Mucosa of descending colon (tissue), 3 donors: ENCODE data around the gene SLC22A12. TPM values are rescaled to one million over a fixed set of nuclear protein-coding genes. Genes with fewer than 3 reads are reported as not detected.

ENCODE experiments used
- ATAC-seq: fragments of 200-7000 bp; cut with Tn5 transposase; one replicate; pipeline ENCODE4 v1.9.1; 2020; ENCODE audit warnings: mild to moderate bottlenecking, moderate library complexity
- DNase-seq, 3 donors: peaks; one replicate each; pipeline ENCODE4 v3.0.0-alpha.2; 2020
- H3K36me3 ChIP-seq: fragments of 200-600 bp; one replicate; pipeline ENCODE4 v1.8.0; 2021; ENCODE audit warnings: low read depth, mild to moderate bottlenecking
- H3K4me1 ChIP-seq: fragments of 200-600 bp; one replicate; pipeline ENCODE4 v1.8.0; 2021; ENCODE audit warnings: low read depth, mild to moderate bottlenecking
- H3K4me3 ChIP-seq: fragments of 200-600 bp; one replicate; pipeline ENCODE4 v1.8.0; 2021; ENCODE audit warnings: mild to moderate bottlenecking
- H3K9me3 ChIP-seq: fragments of 200-600 bp; one replicate; pipeline ENCODE4 v1.8.0; 2021; ENCODE audit warnings: mild to moderate bottlenecking
- CTCF ChIP-seq: fragments of 200-600 bp; IDR thresholded peaks from one replicate; pipeline ENCODE4 v1.8.0; 2022; ENCODE audit warnings: antibody characterized with exemption, mild to moderate bottlenecking
- intact Hi-C, 2 donors: fragments of 100-400 bp; cut with DNase I in 1 of 2; cut with micrococcal nuclease in 1 of 2; formaldehyde crosslinking; loops; one replicate each; pipeline versions ENCODE4 v1.11.0 to v1.11.1; 2022; cut with DNase I, micrococcal nuclease
- total RNA-seq, 3 donors: library from RNA; stranded (reverse); fragmentation: NEBNext Ultra II Directional in 2 of 3; extraction: Animal tissue kit (Norgen Biotek cat#: 25700) in 2 of 3; gene quantifications; one replicate each; pipeline versions ENCODE4 v1.2.1 to v1.2.4, GENCODE V29; 2021 to 2023
- donor health status: DM: no; HTN: no; CAD: no; lungs with moderate emphysema.
- donor health status: DM: no; HTN: no; CAD: no.
- donor health status: DM: no; HTN: yes; CAD: no.

SLC22A12 gene
- total RNA-seq, 3 donors from 2014 or later: not detected

GRCh38 chr11:64609436-64610047 is 18.5 kb downstream of the SLC22A12 start:
- no peak for TF ChIP-seq CTCF
- H3K4me1 ChIP-seq: no peaks in the 10 kb centered on the region
- H3K36me3 ChIP-seq: no peaks in the 10 kb centered on the region
- no peak overlapping the region for H3K4me3 ChIP-seq
- ATAC-seq (no peak), DNase-seq (no peak)
- no peaks in the 10 kb centered on the region for H3K9me3 ChIP-seq
- intact Hi-C loops: no loop called here

- Histone ChIP-seq H3K4me3 (no peak overlapping the region), H3K9me3 (no peaks in the 10 kb centered on the region), H3K4me1 (no peaks in the 10 kb centered on the region), H3K36me3 (no peaks in the 10 kb centered on the region)
- intact Hi-C loops: no loop called here
- DNase-seq (peak in 1 of 3 donors; percentile 19), ATAC-seq (no peak)
- no peak for TF ChIP-seq CTCF
Observed at GRCh38 chr11:64610596-64610995, 19.6 kb downstream of the SLC22A12 start.

GRCh38 chr11:64611176-64611575 is 20.2 kb downstream of the SLC22A12 start:
- DNase-seq (no peak), ATAC-seq (no peak)
- Histone ChIP-seq H3K4me3 (no peak overlapping the region), H3K36me3 (no peaks in the 10 kb centered on the region), H3K9me3 (no peaks in the 10 kb centered on the region), H3K4me1 (no peaks in the 10 kb centered on the region)
- no peak for TF ChIP-seq CTCF
- intact Hi-C loops: no loop called here

- no peak for DNase-seq
- H3K4me3 ChIP-seq: no peak overlapping the region
- TF ChIP-seq CTCF: no peak
- H3K9me3 ChIP-seq: no peaks in the 10 kb centered on the region
- no peaks in the 10 kb centered on the region for H3K4me1 ChIP-seq
- ATAC-seq: no peak
- no peaks in the 10 kb centered on the region for H3K36me3 ChIP-seq
- intact Hi-C loops: no loop called here
Observed at GRCh38 chr11:64611869-64612646, 21.0 kb downstream of the SLC22A12 start.

- Histone ChIP-seq H3K4me1 (no peaks in the 10 kb centered on the region), H3K4me3 (no peak overlapping the region), H3K36me3 (no peaks in the 10 kb centered on the region), H3K9me3 (no peaks in the 10 kb centered on the region)
- intact Hi-C loops: no loop called here
- no peak for TF ChIP-seq CTCF
- DNase-seq: no peak
- ATAC-seq: no peak
Observed at GRCh38 chr11:64613648-64614047, 22.6 kb downstream of the SLC22A12 start.
